Spleen (tissue), 11 donors: ENCODE data around the gene SLC35G3. TPM values are rescaled to one million over a fixed set of nuclear protein-coding genes. Genes with fewer than 3 reads are reported as not detected.
A peak's percentile ranks its signal among the peaks of the same experiment; 100 is the strongest.
"Not testable (repeated sequence)": the region's sequence is repeated elsewhere in the genome, so short reads cannot be mapped to it uniquely, and the experiment has no call there.

ENCODE experiments used
- DNase-seq: peaks from one replicate; pipeline ENCODE4 v3.0.0-alpha.2; 2020
- H3K27ac ChIP-seq, 8 donors: fragments of 200-600 bp; sonication (generic) in 7 of 8; 1 replicate in 4 of 8; 2 replicates in 4 of 8; pipeline versions ENCODE4 v1.5.0 to v1.8.0; 2016 to 2021; ENCODE audit warnings: inconsistent platforms in 4 of 8, mild to moderate bottlenecking in 4 of 8, moderate library complexity in 1 of 8
- H3K27me3 ChIP-seq, 7 donors: fragments of 200-600 bp; sonication (generic) in 6 of 7; replicated peaks in 1 of 7; 1 replicate in 4 of 7; 2 replicates in 3 of 7; pipeline versions ENCODE4 v1.5.0 to v1.8.0; 2016 to 2021; ENCODE audit warnings: inconsistent platforms in 3 of 7, mild to moderate bottlenecking in 1 of 7
- H3K36me3 ChIP-seq, 6 donors: fragments of 200-600 bp; sonication (generic) in 5 of 6; 1 replicate in 4 of 6; 2 replicates in 2 of 6; pipeline versions ENCODE4 v1.5.0 to v1.8.0; 2016 to 2021; ENCODE audit warnings: inconsistent platforms in 2 of 6
- H3K4me1 ChIP-seq, 6 donors: fragments of 200-600 bp; sonication (generic) in 5 of 6; 1 replicate in 3 of 6; 2 replicates in 3 of 6; pipeline versions ENCODE4 v1.5.0 to v1.8.0; 2016 to 2021; ENCODE audit warnings: inconsistent platforms in 3 of 6
- H3K4me3 ChIP-seq, 8 donors: fragments of 200-600 bp; sonication (generic) in 7 of 8; 1 replicate in 4 of 8; 2 replicates in 4 of 8; pipeline versions ENCODE4 v1.5.0 to v1.8.0; 2016 to 2021; ENCODE audit warnings: inconsistent platforms in 4 of 8, mild to moderate bottlenecking in 4 of 8, moderate library complexity in 2 of 8
- H3K9me3 ChIP-seq, 8 donors: fragments of 200-600 bp; sonication (generic) in 7 of 8; 1 replicate in 4 of 8; 2 replicates in 4 of 8; pipeline versions ENCODE4 v1.5.0 to v1.8.0; 2016 to 2021; ENCODE audit warnings: inconsistent platforms in 4 of 8
- CTCF ChIP-seq, 11 experiments: fragments of 200-600 bp in 7 of 11; fragments of 450-650 bp in 4 of 11; sonication (generic) in 4 of 11; IDR thresholded peaks in 8 of 11; conservative IDR thresholded peaks in 3 of 11; 1 replicate in 7 of 11; 2 replicates in 4 of 11; pipeline versions ENCODE4 v1.4.0 to v1.8.0; 2016 to 2021; ENCODE audit warnings: antibody characterized with exemption in 11 of 11, inconsistent platforms in 4 of 11, mild to moderate bottlenecking in 1 of 11
- POLR2A ChIP-seq, 3 donors: fragments of 450-650 bp; IDR thresholded peaks; one replicate each; pipeline ENCODE4 v1.5.1; 2017; ENCODE audit warnings: antibody characterized with exemption in 3 of 3, mild to moderate bottlenecking in 1 of 3
- POLR2AphosphoS5 ChIP-seq, 3 donors: sonication (generic); formaldehyde crosslinking; IDR thresholded peaks; one replicate each; pipeline ENCODE4 v1.5.1; 2017; ENCODE audit warnings: antibody characterized with exemption in 3 of 3
- WGBS, 5 donors: extraction: QIAGEN DNeasy Blood & Tissue Kit in 3 of 5; methylation state at CpG; one replicate each; pipeline versions ENCODE4 v1.1.5 to v1.1.7; 2013 to 2018; 5-methylcytosine and 5-hydroxymethylcytosine counted together
- intact Hi-C: fragments of 100-400 bp; cut with DNase I; formaldehyde crosslinking; loops from one replicate; pipeline ENCODE4 v1.15.0; 2023; ENCODE audit warnings: low total_unique reads
- polyA plus RNA-seq, 3 donors: library from polyadenylated mRNA; stranded (reverse); fragments of 200-250 nt; gene quantifications; one replicate each; pipeline ENCODE4 v1.2.1, GENCODE V29; 2013
- total RNA-seq, 7 donors: library from RNA; depleted of rRNA in 3 of 7; stranded (reverse); fragments of >200 nt in 3 of 7; fragmentation: NEBNext Ultra II Directional in 4 of 7; extraction: Animal tissue kit (Norgen Biotek cat#: 25700) in 4 of 7; gene quantifications; one replicate each; pipeline versions ENCODE4 v1.1.0 to v1.2.1, GENCODE V29; 2016 to 2021
- donor health status: healthy with polysubstance abuse.
- donor health status: DM: no; HTN: no; CAD: no; lungs with moderate emphysema.
- donor health status: DM: no; HTN: no; CAD: no.
- donor health status: Bipolar disorder and iron deficiency.
- donor health status: healthy.
- donor health status: DM: no; HTN: no; CAD: no.
- donor health status: DM: yes; HTN: yes; CAD: no.

Gene SLC35G3
- total and polyA plus RNA-seq, 10 donors = 0.04 TPM; not detected in 9

GRCh38 chr17:35212668-35213067 is 18.5 kb upstream of the SLC35G3 start:
- whole genome bisulfite sequencing, 5 donors = 88 to 93% (median 89%) methylated on average over 4 of the region's 4 CpGs
- intact Hi-C loops = no loop called here
- no peaks in the 10 kb centered on the region for H3K36me3 ChIP-seq
- H3K4me1 ChIP-seq = peaks cover 20 to 55% (median 37%) of the 10 kb centered on the region in 6 donors
- no peak overlapping the region for H3K4me3 ChIP-seq
- TF ChIP-seq POLR2AphosphoS5 (IDR thresholded peaks at IDR 0.05) = no peak
- no peak for DNase-seq
- H3K27me3 ChIP-seq = no peaks in the 10 kb centered on the region
- H3K27ac ChIP-seq = peak overlapping the region; percentile 58 to 90 (median 85)
- H3K9me3 ChIP-seq = no peaks in the 10 kb centered on the region

GRCh38 chr17:35210741-35211140 is 16.5 kb upstream of the SLC35G3 start:
- Histone ChIP-seq H3K36me3 (no peaks in the 10 kb centered on the region), H3K4me1 (peaks cover 15 to 37% (median 26%) of the 10 kb centered on the region in 6 donors), H3K4me3 (no peak overlapping the region), H3K9me3 (no peaks in the 10 kb centered on the region), H3K27me3 (no peaks in the 10 kb centered on the region), H3K27ac (no peak overlapping the region)
- 85 to 95% (median 93%) methylated on average over 7 of the region's 7 CpGs for WGBS, 5 donors
- intact Hi-C loops = no loop called here
- TF ChIP-seq CTCF (IDR thresholded peaks at IDR 0.05 in 8 of 11, conservative IDR thresholded peaks at IDR 0.05 in 3 of 11) = no peak
- no peak for TF ChIP-seq POLR2AphosphoS5 (IDR thresholded peaks at IDR 0.05)
- no peak for TF ChIP-seq POLR2A (IDR thresholded peaks at IDR 0.05)
- DNase-seq = no peak

GRCh38 chr17:35202582-35202981 is 8.4 kb upstream of the SLC35G3 start:
- H3K27ac ChIP-seq, H3K4me1 ChIP-seq, H3K27me3 ChIP-seq, intact Hi-C loops, H3K36me3 ChIP-seq, DNase-seq, H3K4me3 ChIP-seq: not testable (repeated sequence)
- 83 to 100% (median 90%) methylated on average over 1 to 2 of the region's 2 CpGs for WGBS, 5 donors
- peaks cover 0 to 14% (median 13%) of the 10 kb centered on the region in 8 donors for H3K9me3 ChIP-seq

- H3K27ac ChIP-seq, DNase-seq, H3K4me3 ChIP-seq, H3K36me3 ChIP-seq, H3K4me1 ChIP-seq, H3K27me3 ChIP-seq, intact Hi-C loops: not testable (repeated sequence)
- H3K9me3 ChIP-seq = peaks cover 0 to 17% (median 11%) of the 10 kb centered on the region in 8 donors
- 87 to 93% (median 93%) methylated on average over 10 to 31 of the region's 31 CpGs for WGBS, 5 donors
These were observed 869 bp upstream of the SLC35G3 start for GRCh38 chr17:35195062-35195461.

- H3K4me3 ChIP-seq = no peak overlapping the region
- no peak for DNase-seq
- TF ChIP-seq CTCF (IDR thresholded peaks at IDR 0.05 in 8 of 11, conservative IDR thresholded peaks at IDR 0.05 in 3 of 11) (no peak), POLR2A (IDR thresholded peaks at IDR 0.05) (no peak), POLR2AphosphoS5 (IDR thresholded peaks at IDR 0.05) (no peak)
- no peaks in the 10 kb centered on the region for H3K36me3 ChIP-seq
- H3K27me3 ChIP-seq = no peaks in the 10 kb centered on the region
- peaks cover 0 to 5% (median 0%) of the 10 kb centered on the region in 8 donors for H3K9me3 ChIP-seq
- H3K27ac ChIP-seq = no peak overlapping the region
- peaks cover 0 to 21% (median 0%) of the 10 kb centered on the region in 6 donors for H3K4me1 ChIP-seq
- intact Hi-C loops = no loop called here
- 75 to 86% (median 82%) methylated on average over 8 of the region's 8 CpGs for WGBS, 5 donors
These were observed 1.5 kb downstream of the SLC35G3 start for GRCh38 chr17:35192708-35193107.
